HepG2 (cell line): ENCODE results near the gene ARL3. TPM values are rescaled to one million over a fixed set of nuclear protein-coding genes. Genes with fewer than 3 reads are reported as not detected.
A peak's percentile ranks its signal among the peaks of the same experiment; 100 is the strongest.

Experiments used
- MAZ ChIP-seq, 2 experiments: sonication (generic) in 1 of 2; formaldehyde crosslinking in 1 of 2; IDR thresholded peaks; 2 replicates each; pipeline versions ENCODE4 v1.5.0 to v1.6.1; 2012 to 2020; ENCODE audit warnings: low read depth in 2 of 2, mild to moderate bottlenecking in 2 of 2, borderline replicate concordance in 1 of 2, improper control_type of control experiment in 1 of 2, low read length in 1 of 2, missing genetic modification reagents in 1 of 2, moderate library complexity in 1 of 2
- PHB2 ChIP-seq: fragments of 450-650 bp; IDR thresholded peaks from 2 replicates; pipeline ENCODE4 v1.6.1; 2018; ENCODE audit not compliant: partially characterized antibody
- RFXANK ChIP-seq: IDR thresholded peaks from 2 replicates; pipeline ENCODE4 v1.6.1; 2016
- SOX5 ChIP-seq: IDR thresholded peaks from 2 replicates; pipeline ENCODE4 v1.6.1; 2016; ENCODE audit warnings: borderline replicate concordance
- TCF7L2 ChIP-seq: IDR thresholded peaks from 2 replicates; pipeline ENCODE4 v1.6.1; 2011; ENCODE audit warnings: mild to moderate bottlenecking, low read depth, low read length, moderate library complexity
- WIZ ChIP-seq: sonication (generic); formaldehyde crosslinking; IDR thresholded peaks from 2 replicates; pipeline ENCODE4 v1.5.1; 2020; ENCODE audit warnings: mild to moderate bottlenecking, missing genetic modification reagents
- ZFYVE20 ChIP-seq: sonication (generic); formaldehyde crosslinking; IDR thresholded peaks from 2 replicates; pipeline ENCODE4 v1.8.0; 2023; ENCODE audit warnings: low read depth, mild to moderate bottlenecking, moderate library complexity, missing genetic modification reagents, borderline replicate concordance
- ZNF263 ChIP-seq: sonication (generic); formaldehyde crosslinking; IDR thresholded peaks from 2 replicates; pipeline ENCODE4 v1.4.0; 2020; ENCODE audit warnings: missing genetic modification reagents
- polyA plus RNA-seq, 8 experiments: library from polyadenylated mRNA; depleted of rRNA in 3 of 8; stranded (reverse) in 7 of 8; unstranded in 1 of 8; fragments of >200 nt; fragmentation: Illumina TruSeq in 4 of 8; extraction: Trizol in 4 of 8; gene quantifications; 2 replicates each; pipeline versions ENCODE4 v1.2.1 to v1.2.3, GENCODE V29; 2011 to 2016; ENCODE audit warnings: low read depth in 4 of 8, missing spikeins in 1 of 8, mixed read lengths in 1 of 8; ENCODE audit not compliant: insufficient read depth in 1 of 8
- total RNA-seq, 5 experiments: library from RNA; depleted of rRNA; stranded (reverse); fragments of >200 nt; fragmentation: Illumina TruSeq; extraction: Trizol; gene quantifications; 2 replicates each; pipeline ENCODE4 v1.2.3, GENCODE V29; 2016; ENCODE audit warnings: low read depth in 1 of 5
- TF ChIP-seq, protein P1 (sequence below): sonication (generic); formaldehyde crosslinking; IDR thresholded peaks from 2 replicates; pipeline ENCODE4 v1.4.0; 2020; ENCODE audit warnings: mild to moderate bottlenecking, low read depth, missing genetic modification reagents
- TF ChIP-seq, protein P2 (sequence below): sonication (generic); formaldehyde crosslinking; IDR thresholded peaks from 2 replicates; pipeline ENCODE4 v1.9.0; 2021; ENCODE audit warnings: missing genetic modification reagents, borderline replicate concordance
- TF ChIP-seq, protein P3 (sequence below): sonication (generic); formaldehyde crosslinking; IDR thresholded peaks from 2 replicates; pipeline ENCODE4 v1.4.0; 2020; ENCODE audit warnings: missing genetic modification reagents, mild to moderate bottlenecking, borderline replicate concordance
- TF ChIP-seq, protein P4 (sequence below): sonication (generic); formaldehyde crosslinking; IDR thresholded peaks from one replicate; pipeline ENCODE4 v1.5.1; 2020; ENCODE audit warnings: mild to moderate bottlenecking, missing genetic modification reagents; ENCODE audit errors: not compliant biosample characterization
- TF ChIP-seq, protein P5 (sequence below): sonication (generic); formaldehyde crosslinking; IDR thresholded peaks from 2 replicates; pipeline ENCODE4 v1.4.0; 2020; ENCODE audit warnings: missing genetic modification reagents

The ARL3 gene
- total and polyA plus RNA-seq, 2 of the 13 experiments (the other 11 are each of a cell fraction or from before 2014, with no cell fraction given) = 5.2 to 6.6 TPM

DNA sequence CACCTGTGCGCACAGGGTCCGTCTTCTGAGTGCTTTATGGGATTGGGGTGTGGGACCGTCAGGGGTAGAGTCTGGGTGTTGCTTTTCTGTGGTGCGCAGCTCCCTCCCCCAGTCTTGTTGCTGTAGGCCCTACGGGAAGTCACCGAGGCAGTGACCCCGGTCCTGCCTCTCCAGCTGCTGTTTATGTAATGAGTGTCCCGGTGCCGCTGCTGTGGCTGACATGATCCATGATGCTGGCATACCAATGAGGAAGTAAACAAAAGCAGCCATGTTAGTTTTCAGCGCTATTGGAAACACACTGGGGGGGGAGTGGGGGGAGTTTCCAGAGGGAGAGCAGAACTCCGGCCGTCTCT is 68.8 kb downstream of the ARL3 start (continued):
- TF ChIP-seq RFXANK (CRISPR knock-in tag) = no peak
- TF ChIP-seq, protein P1, sequence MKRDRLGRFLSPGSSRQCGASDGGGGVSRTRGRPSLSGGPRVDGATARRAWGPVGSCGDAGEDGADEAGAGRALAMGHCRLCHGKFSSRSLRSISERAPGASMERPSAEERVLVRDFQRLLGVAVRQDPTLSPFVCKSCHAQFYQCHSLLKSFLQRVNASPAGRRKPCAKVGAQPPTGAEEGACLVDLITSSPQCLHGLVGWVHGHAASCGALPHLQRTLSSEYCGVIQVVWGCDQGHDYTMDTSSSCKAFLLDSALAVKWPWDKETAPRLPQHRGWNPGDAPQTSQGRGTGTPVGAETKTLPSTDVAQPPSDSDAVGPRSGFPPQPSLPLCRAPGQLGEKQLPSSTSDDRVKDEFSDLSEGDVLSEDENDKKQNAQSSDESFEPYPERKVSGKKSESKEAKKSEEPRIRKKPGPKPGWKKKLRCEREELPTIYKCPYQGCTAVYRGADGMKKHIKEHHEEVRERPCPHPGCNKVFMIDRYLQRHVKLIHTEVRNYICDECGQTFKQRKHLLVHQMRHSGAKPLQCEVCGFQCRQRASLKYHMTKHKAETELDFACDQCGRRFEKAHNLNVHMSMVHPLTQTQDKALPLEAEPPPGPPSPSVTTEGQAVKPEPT (CRISPR knock-in tag) = no peak
- TF ChIP-seq WIZ (CRISPR knock-in tag) = no peak
- TF ChIP-seq, protein P2, sequence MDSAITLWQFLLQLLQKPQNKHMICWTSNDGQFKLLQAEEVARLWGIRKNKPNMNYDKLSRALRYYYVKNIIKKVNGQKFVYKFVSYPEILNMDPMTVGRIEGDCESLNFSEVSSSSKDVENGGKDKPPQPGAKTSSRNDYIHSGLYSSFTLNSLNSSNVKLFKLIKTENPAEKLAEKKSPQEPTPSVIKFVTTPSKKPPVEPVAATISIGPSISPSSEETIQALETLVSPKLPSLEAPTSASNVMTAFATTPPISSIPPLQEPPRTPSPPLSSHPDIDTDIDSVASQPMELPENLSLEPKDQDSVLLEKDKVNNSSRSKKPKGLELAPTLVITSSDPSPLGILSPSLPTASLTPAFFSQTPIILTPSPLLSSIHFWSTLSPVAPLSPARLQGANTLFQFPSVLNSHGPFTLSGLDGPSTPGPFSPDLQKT (CRISPR knock-in tag) = no peak
- TF ChIP-seq, protein P3, sequence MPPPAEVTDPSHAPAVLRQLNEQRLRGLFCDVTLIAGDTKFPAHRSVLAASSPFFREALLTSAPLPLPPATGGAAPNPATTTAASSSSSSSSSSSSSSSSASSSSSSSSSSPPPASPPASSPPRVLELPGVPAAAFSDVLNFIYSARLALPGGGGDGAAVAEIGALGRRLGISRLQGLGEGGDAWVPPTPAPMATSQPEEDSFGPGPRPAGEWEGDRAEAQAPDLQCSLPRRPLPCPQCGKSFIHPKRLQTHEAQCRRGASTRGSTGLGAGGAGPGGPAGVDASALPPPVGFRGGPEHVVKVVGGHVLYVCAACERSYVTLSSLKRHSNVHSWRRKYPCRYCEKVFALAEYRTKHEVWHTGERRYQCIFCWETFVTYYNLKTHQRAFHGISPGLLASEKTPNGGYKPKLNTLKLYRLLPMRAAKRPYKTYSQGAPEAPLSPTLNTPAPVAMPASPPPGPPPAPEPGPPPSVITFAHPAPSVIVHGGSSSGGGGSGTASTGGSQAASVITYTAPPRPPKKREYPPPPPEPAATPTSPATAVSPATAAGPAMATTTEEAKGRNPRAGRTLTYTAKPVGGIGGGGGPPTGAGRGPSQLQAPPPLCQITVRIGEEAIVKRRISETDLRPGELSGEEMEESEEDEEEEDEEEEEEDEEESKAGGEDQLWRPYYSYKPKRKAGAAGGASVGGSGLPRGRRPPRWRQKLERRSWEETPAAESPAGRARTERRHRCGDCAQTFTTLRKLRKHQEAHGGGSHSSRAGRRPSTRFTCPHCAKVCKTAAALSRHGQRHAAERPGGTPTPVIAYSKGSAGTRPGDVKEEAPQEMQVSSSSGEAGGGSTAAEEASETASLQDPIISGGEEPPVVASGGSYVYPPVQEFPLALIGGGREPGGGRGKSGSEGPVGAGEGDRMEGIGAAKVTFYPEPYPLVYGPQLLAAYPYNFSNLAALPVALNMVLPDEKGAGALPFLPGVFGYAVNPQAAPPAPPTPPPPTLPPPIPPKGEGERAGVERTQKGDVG (CRISPR knock-in tag) = no peak
- TF ChIP-seq TCF7L2 = no peak
- TF ChIP-seq MAZ (IDR thresholded peaks at IDR 0.05; ENCODE audit: borderline replicate concordance, low read depth, low read length) = no peak
- no peak for TF ChIP-seq MAZ (CRISPR knock-in tag; IDR thresholded peaks at IDR 0.05; ENCODE audit: low read depth)
- TF ChIP-seq SOX5 (CRISPR knock-in tag) = peak; percentile 37; the same call in 1 of the 2 replicates
- no peak for TF ChIP-seq PHB2
- TF ChIP-seq, protein P4, sequence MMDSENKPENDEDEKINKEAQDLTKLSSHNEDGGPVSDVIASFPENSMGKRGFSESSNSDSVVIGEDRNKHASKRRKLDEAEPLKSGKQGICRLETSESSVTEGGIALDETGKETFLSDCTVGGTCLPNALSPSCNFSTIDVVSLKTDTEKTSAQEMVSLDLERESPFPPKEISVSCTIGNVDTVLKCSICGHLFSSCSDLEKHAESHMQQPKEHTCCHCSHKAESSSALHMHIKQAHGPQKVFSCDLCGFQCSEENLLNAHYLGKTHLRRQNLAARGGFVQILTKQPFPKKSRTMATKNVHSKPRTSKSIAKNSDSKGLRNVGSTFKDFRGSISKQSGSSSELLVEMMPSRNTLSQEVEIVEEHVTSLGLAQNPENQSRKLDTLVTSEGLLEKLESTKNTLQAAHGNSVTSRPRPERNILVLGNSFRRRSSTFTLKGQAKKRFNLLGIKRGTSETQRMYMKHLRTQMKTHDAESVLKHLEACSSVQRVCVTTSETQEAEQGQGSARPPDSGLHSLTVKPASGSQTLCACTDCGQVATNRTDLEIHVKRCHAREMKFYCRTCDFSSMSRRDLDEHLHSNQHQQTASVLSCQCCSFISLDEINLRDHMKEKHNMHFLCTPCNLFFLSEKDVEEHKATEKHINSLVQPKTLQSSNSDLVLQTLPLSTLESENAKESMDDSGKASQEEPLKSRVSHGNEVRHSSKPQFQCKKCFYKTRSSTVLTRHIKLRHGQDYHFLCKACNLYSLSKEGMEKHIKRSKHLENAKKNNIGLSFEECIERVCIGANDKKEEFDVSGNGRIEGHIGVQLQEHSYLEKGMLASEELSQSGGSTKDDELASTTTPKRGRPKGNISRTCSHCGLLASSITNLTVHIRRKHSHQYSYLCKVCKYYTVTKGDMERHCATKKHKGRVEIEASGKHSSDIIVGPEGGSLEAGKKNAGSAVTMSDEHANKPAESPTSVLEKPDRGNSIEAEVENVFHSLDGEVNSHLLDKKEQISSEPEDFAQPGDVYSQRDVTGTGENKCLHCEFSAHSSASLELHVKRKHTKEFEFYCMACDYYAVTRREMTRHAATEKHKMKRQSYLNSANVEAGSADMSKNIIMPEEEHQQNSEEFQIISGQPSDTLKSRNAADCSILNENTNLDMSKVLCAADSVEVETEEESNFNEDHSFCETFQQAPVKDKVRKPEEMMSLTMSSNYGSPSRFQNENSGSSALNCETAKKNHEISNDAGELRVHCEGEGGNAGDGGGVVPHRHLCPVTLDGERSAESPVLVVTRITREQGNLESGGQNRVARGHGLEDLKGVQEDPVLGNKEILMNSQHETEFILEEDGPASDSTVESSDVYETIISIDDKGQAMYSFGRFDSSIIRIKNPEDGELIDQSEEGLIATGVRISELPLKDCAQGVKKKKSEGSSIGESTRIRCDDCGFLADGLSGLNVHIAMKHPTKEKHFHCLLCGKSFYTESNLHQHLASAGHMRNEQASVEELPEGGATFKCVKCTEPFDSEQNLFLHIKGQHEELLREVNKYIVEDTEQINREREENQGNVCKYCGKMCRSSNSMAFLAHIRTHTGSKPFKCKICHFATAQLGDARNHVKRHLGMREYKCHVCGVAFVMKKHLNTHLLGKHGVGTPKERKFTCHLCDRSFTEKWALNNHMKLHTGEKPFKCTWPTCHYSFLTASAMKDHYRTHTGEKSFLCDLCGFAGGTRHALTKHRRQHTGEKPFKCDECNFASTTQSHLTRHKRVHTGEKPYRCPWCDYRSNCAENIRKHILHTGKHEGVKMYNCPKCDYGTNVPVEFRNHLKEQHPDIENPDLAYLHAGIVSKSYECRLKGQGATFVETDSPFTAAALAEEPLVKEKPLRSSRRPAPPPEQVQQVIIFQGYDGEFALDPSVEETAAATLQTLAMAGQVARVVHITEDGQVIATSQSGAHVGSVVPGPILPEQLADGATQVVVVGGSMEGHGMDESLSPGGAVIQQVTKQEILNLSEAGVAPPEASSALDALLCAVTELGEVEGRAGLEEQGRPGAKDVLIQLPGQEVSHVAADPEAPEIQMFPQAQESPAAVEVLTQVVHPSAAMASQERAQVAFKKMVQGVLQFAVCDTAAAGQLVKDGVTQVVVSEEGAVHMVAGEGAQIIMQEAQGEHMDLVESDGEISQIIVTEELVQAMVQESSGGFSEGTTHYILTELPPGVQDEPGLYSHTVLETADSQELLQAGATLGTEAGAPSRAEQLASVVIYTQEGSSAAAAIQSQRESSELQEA (CRISPR knock-in tag) = no peak
- no peak for TF ChIP-seq ZNF263 (CRISPR knock-in tag)
- TF ChIP-seq ZFYVE20 (CRISPR knock-in tag) = no peak
- TF ChIP-seq, protein P5, sequence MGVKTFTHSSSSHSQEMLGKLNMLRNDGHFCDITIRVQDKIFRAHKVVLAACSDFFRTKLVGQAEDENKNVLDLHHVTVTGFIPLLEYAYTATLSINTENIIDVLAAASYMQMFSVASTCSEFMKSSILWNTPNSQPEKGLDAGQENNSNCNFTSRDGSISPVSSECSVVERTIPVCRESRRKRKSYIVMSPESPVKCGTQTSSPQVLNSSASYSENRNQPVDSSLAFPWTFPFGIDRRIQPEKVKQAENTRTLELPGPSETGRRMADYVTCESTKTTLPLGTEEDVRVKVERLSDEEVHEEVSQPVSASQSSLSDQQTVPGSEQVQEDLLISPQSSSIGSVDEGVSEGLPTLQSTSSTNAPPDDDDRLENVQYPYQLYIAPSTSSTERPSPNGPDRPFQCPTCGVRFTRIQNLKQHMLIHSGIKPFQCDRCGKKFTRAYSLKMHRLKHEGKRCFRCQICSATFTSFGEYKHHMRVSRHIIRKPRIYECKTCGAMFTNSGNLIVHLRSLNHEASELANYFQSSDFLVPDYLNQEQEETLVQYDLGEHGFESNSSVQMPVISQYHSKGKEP (CRISPR knock-in tag) = no peak
